ENCODE data around the gene RBL2. TPM values are rescaled to one million over a fixed set of nuclear protein-coding genes. Genes with fewer than 3 reads are reported as not detected.
A peak's percentile ranks its signal among the peaks of the same experiment; 100 is the strongest.

Gene RBL2
- total and polyA plus RNA-seq, 2 of the 8 experiments (the other 6 are each of a cell fraction or from before 2014, with no cell fraction given), result 13.9 to 22.1 TPM

GRCh38 chr16:53502331-53503269 is 68.3 kb downstream of the RBL2 start, which contains the start of gene AKTIP (continued):
- TF ChIP-seq, protein P1, sequence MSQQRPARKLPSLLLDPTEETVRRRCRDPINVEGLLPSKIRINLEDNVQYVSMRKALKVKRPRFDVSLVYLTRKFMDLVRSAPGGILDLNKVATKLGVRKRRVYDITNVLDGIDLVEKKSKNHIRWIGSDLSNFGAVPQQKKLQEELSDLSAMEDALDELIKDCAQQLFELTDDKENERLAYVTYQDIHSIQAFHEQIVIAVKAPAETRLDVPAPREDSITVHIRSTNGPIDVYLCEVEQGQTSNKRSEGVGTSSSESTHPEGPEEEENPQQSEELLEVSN (IDR thresholded peaks at IDR 0.05), result no peak
- peak; percentile 59 for TF ChIP-seq CEBPB (IDR thresholded peaks at IDR 0.05; ENCODE audit: low read depth, low read length)
- no peak; a peak in 1 of 4 replicates for TF ChIP-seq HDAC2 (IDR thresholded peaks at IDR 0.05; ENCODE audit: borderline replicate concordance in 1 of 2, low read depth in 2 of 2, low read length in 2 of 2)
- TF ChIP-seq, protein P2, sequence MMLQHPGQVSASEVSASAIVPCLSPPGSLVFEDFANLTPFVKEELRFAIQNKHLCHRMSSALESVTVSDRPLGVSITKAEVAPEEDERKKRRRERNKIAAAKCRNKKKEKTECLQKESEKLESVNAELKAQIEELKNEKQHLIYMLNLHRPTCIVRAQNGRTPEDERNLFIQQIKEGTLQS (IDR thresholded peaks at IDR 0.05; ENCODE audit: insufficient read depth, low read depth, low read length), result 0 out of 2 replicates have a peak, but pooled peaks have one; percentile 20
- TF ChIP-seq GTF2F1 (IDR thresholded peaks at IDR 0.05; ENCODE audit: borderline replicate concordance, low read depth, low read length), result no peak
- no peak for TF ChIP-seq RFX5 (IDR thresholded peaks at IDR 0.05; ENCODE audit: borderline replicate concordance, low read depth, low read length)
- no peak for TF ChIP-seq EZH2 (IDR thresholded peaks at IDR 0.05; ENCODE audit: low read depth, low read length, severe bottlenecking)
- no peak for TF ChIP-seq CREB1 (IDR thresholded peaks at IDR 0.05)
- peak; percentile 2; the same call in 1 of the 2 replicates for TF ChIP-seq TBP (IDR thresholded peaks at IDR 0.05; ENCODE audit: low read depth, low read length)
- no peak for TF ChIP-seq TAF1 (IDR thresholded peaks at IDR 0.05; ENCODE audit: low read depth, low read length)
- peak; percentile 68 for TF ChIP-seq ASH2L (IDR thresholded peaks at IDR 0.05; ENCODE audit: low read length)
- TF ChIP-seq BCL11A (IDR thresholded peaks at IDR 0.05; ENCODE audit: low read depth in 2 of 2, low read length in 2 of 2), result no peak
- TF ChIP-seq PHF8 (conservative IDR thresholded peaks at IDR 0.05; ENCODE audit: low read depth, low read length), result peak; percentile 68
- no peak for TF ChIP-seq CHD2 (IDR thresholded peaks at IDR 0.05; ENCODE audit: low read length)
- no peak for TF ChIP-seq SIX5 (IDR thresholded peaks at IDR 0.05; ENCODE audit: low read depth, low read length)
- peak; percentile 47; the same call in 1 of the 2 replicates for TF ChIP-seq TCF12 (IDR thresholded peaks at IDR 0.05; ENCODE audit: low read depth, low read length)
- no peak for TF ChIP-seq CBX8 (IDR thresholded peaks at IDR 0.05; ENCODE audit: borderline replicate concordance, low read depth, low read length)
- no peak for TF ChIP-seq CTCF (IDR thresholded peaks at IDR 0.05; ENCODE audit: control extremely low read depth in 1 of 3, insufficient read depth in 1 of 3, low read depth in 1 of 3, low read length in 3 of 3)
- TF ChIP-seq KDM4A (IDR thresholded peaks at IDR 0.05; ENCODE audit: low read depth, low read length, severe bottlenecking), result peak; percentile 53
- TF ChIP-seq JUN (IDR thresholded peaks at IDR 0.05; ENCODE audit: low read depth, low read length), result no peak
